ENCODE results near the gene S100A13. TPM values are rescaled to one million over a fixed set of nuclear protein-coding genes. Genes with fewer than 3 reads are reported as not detected.

Gene S100A13
- total and polyA plus RNA-seq, 3 donors from 2014 or later, result 54.2 to 90.9 (median 78.2) TPM

GRCh38 chr1:153633754-153634665 is 6.7 kb upstream of the S100A13 start, which contains the start of gene CHTOP:
CHTOP (plus strand) TSS chr1:153634066; CDS start chr1:153636589, 2,523 bp downstream.
- TF ChIP-seq CTCF (IDR thresholded peaks at IDR 0.05), result peak in 1 of 3 experiments; percentile 38
- peak; percentile 74 for TF ChIP-seq POLR2A (IDR thresholded peaks at IDR 0.05)
- Histone ChIP-seq H3K4me3 (peak within 1 kb of the TSS; percentile 87 to 93), H3K4me1 (peaks cover 15% of the 10 kb centered on the region), H3K9me3 (no peaks in the 10 kb centered on the region), H3K36me3 (ENCODE audit: low read depth, missing control alignments) (no peaks in the 10 kb centered on the region), H3K27me3 (no peaks in the 10 kb centered on the region), H3K27ac (peak within 1 kb of the TSS; percentile 98 to 100)
- intact Hi-C loops (cut with DNase I; ENCODE audit: low total_unique reads), result no loop called here
- peak; percentile 99 for DNase-seq
- 1% methylated on average over 48 to 65 of the region's 65 CpGs for WGBS, 2 donors

- TF ChIP-seq CTCF (IDR thresholded peaks at IDR 0.05) (no peak), POLR2A (IDR thresholded peaks at IDR 0.05) (no peak)
- Histone ChIP-seq H3K27me3 (no peaks in the 10 kb centered on the region), H3K4me3 (peak overlapping the region; percentile 87 to 93), H3K36me3 (ENCODE audit: low read depth, missing control alignments) (no peaks in the 10 kb centered on the region), H3K9me3 (no peaks in the 10 kb centered on the region), H3K4me1 (peaks cover 16% of the 10 kb centered on the region), H3K27ac (peak overlapping the region; percentile 98 to 100)
- intact Hi-C loops (cut with DNase I; ENCODE audit: low total_unique reads), result no loop called here
- no peak for DNase-seq
- 21 to 28% methylated on average over 18 of the region's 18 CpGs for WGBS, 2 donors
These were observed 6.0 kb upstream of the S100A13 start for GRCh38 chr1:153633161-153633753.

GRCh38 chr1:153631047-153632022 is 4.0 kb upstream of the S100A13 start:
- WGBS, 2 donors, result 80 to 85% methylated on average over 10 of the region's 10 CpGs
- no peak for DNase-seq
- peaks cover 31% of the 10 kb centered on the region for H3K4me1 ChIP-seq

More at GRCh38 chr1:153631047-153632022, 4.0 kb upstream of the S100A13 start:
- Histone ChIP-seq H3K9me3 (no peaks in the 10 kb centered on the region), H3K27me3 (no peaks in the 10 kb centered on the region), H3K27ac (peak overlapping the region in 1 of 2 donors; percentile 35), H3K4me3 (no peak overlapping the region), H3K36me3 (ENCODE audit: low read depth, missing control alignments) (no peaks in the 10 kb centered on the region)
- TF ChIP-seq POLR2A (IDR thresholded peaks at IDR 0.05), result no peak
- no peak for TF ChIP-seq CTCF (IDR thresholded peaks at IDR 0.05)
- intact Hi-C loops (cut with DNase I; ENCODE audit: low total_unique reads), result no loop called here
